Measurements from ENCODE around the gene CHMP5.

CHMP5 gene

DNA sequence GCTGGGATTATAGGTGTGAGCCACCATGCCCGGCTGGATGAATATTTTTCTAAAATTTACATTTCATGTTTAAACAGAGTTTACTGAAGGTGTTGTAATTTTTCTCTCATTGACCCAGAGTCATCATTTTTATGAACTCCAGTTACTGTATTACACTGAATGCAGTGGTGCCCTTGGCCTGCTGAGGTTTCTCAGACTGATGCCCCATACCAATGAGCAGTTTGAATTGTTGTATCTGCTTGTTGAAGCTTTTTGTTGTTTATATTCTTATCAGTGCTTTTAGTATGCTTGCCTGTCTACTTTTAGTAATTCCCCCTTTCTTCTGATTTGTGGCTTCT lies 55.4 kb downstream of the CHMP5 start:
- no peak for DNase-seq

DNA sequence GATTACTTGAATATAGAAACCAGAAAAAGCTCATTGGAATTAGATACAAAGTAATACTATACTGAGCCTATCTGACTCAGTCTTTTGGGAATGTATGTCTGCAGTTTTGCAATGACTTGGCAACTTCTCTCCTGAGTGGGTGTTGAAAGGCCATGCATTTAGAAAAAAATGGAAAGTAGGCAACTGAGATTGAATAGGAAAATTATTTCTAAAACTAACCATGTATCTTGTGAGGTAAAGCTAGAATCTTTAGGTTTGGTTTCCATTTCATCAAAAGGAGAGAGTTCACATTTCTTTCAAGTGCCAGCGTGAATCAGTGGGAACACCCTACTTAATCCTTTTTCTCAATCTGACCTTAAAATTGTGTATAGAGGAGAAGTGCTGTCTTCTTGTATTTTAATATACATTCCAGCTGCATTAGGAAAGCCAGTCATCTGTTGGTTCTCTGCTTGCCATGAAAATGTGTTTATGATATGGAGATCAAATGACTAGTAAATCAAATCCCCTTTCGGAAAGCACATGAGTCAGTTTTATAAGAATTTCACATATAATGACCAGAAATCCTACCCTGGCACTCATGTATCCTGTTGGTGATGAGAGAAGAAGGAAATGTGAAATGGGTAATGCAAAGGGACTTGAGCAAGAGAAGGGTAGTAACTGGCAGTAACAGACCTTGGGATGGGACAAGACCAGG lies 55.9 kb downstream of the CHMP5 start:
- no peak for DNase-seq

- no peak for DNase-seq
Measured at GRCh38 chr9:33329117-33329563, 64.3 kb downstream of the CHMP5 start.

- no peak for DNase-seq
Measured at GRCh38 chr9:33329979-33330378, 65.1 kb downstream of the CHMP5 start.

DNA sequence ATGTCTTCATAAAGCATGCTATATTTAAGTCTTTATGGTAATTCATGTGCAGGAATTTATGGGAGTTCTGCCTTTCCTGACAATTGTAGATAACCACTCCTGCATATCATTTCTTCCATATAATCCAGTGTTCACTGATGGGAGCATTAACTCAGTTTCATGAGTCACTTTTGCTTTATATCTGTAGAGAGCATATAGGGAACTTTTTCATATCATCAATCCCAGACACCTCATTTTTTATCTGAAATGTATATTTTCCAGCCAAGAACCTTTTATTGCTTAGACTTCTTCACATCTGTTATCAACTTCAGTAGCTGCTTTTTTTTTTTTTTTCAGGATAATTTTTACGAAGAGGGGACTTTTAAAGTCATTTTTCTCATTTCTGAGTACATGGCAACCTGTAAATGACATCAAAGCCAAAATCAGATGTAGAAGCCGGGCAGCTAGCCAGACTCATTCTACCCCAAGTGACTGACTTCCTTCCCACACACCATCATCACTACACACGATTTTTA lies 66.6 kb downstream of the CHMP5 start:
- no peak for DNase-seq
